Trophoblast cell (in vitro differentiated cells and primary cell): ENCODE data around the gene P2RY13.

Experiments
- DNase-seq, 2 donors: peaks; one replicate each; pipeline ENCODE4 v3.0.0-alpha.2; 2016
- H2AFZ ChIP-seq: 2 replicates; pipeline ENCODE4 v1.6.1; 2013; ENCODE audit warnings: low read length, moderate library complexity, mild to moderate bottlenecking; ENCODE audit not compliant: insufficient read depth, poor library complexity
- H2AK5ac ChIP-seq: 2 replicates; pipeline ENCODE4 v1.6.1; 2013; ENCODE audit warnings: mild to moderate bottlenecking, low read length
- H2BK120ac ChIP-seq: 2 replicates; pipeline ENCODE4 v1.6.1; 2013; ENCODE audit warnings: low read length, mild to moderate bottlenecking, moderate library complexity; ENCODE audit not compliant: insufficient read depth, poor library complexity
- H2BK12ac ChIP-seq: 2 replicates; pipeline ENCODE4 v1.6.1; 2013; ENCODE audit warnings: mild to moderate bottlenecking, low read length, moderate library complexity
- H2BK5ac ChIP-seq: 2 replicates; pipeline ENCODE4 v1.6.1; 2013; ENCODE audit warnings: low read length, low read depth, moderate library complexity, mild to moderate bottlenecking; ENCODE audit not compliant: poor library complexity
- H3K14ac ChIP-seq: 2 replicates; pipeline ENCODE4 v1.6.1; 2013; ENCODE audit warnings: mild to moderate bottlenecking, low read length
- H3K18ac ChIP-seq: 2 replicates; pipeline ENCODE4 v1.6.1; 2013; ENCODE audit warnings: mild to moderate bottlenecking, low read length
- H3K23ac ChIP-seq: 2 replicates; pipeline ENCODE4 v1.6.1; 2013; ENCODE audit warnings: low read length
- H3K27ac ChIP-seq: 2 replicates; pipeline ENCODE4 v1.5.1; 2013; ENCODE audit warnings: low read depth, mild to moderate bottlenecking, inconsistent platforms, low read length, moderate library complexity
- H3K27me3 ChIP-seq: 2 replicates; pipeline ENCODE4 v1.6.1; 2013; ENCODE audit warnings: inconsistent platforms, mild to moderate bottlenecking, low read length, moderate library complexity; ENCODE audit not compliant: insufficient read depth
- H3K36me3 ChIP-seq, 2 experiments: 1 replicate in 1 of 2; 2 replicates in 1 of 2; pipeline ENCODE4 v1.6.1; 2013; ENCODE audit warnings: low read length in 2 of 2, mild to moderate bottlenecking in 2 of 2, moderate library complexity in 1 of 2; ENCODE audit not compliant: insufficient read depth in 2 of 2, control insufficient read depth in 1 of 2
- H3K4ac ChIP-seq: 2 replicates; pipeline ENCODE4 v1.6.1; 2013; ENCODE audit warnings: low read depth, mild to moderate bottlenecking, low read length, moderate library complexity
- H3K4me1 ChIP-seq, 2 experiments: 1 replicate in 1 of 2; 2 replicates in 1 of 2; pipeline ENCODE4 v1.6.1; 2013; ENCODE audit warnings: low read length in 2 of 2, mild to moderate bottlenecking in 2 of 2, moderate library complexity in 1 of 2; ENCODE audit not compliant: insufficient read depth in 2 of 2, control insufficient read depth in 1 of 2
- H3K4me2 ChIP-seq: 2 replicates; pipeline ENCODE4 v1.6.1; 2013; ENCODE audit warnings: inconsistent platforms, mild to moderate bottlenecking, low read length, moderate library complexity
- H3K4me3 ChIP-seq: 2 replicates; pipeline ENCODE4 v1.5.1; 2013; ENCODE audit warnings: mild to moderate bottlenecking, low read depth, low read length, inconsistent platforms
- H3K79me1 ChIP-seq: one replicate; pipeline ENCODE4 v1.6.1; 2013; ENCODE audit warnings: low read length
- H3K79me2 ChIP-seq: 2 replicates; pipeline ENCODE4 v1.6.1; 2013; ENCODE audit warnings: low read length, mild to moderate bottlenecking; ENCODE audit not compliant: control insufficient read depth, insufficient read depth, poor library complexity
- H3K9ac ChIP-seq: 2 replicates; pipeline ENCODE4 v1.6.1; 2013; ENCODE audit warnings: mild to moderate bottlenecking, low read length
- H3K9me3 ChIP-seq: 2 replicates; pipeline ENCODE4 v1.6.1; 2013; ENCODE audit warnings: low read depth, mild to moderate bottlenecking, control low read depth, inconsistent platforms, low read length; ENCODE audit not compliant: insufficient read depth
- H4K12ac ChIP-seq: 2 replicates; pipeline ENCODE4 v1.6.1; 2013; ENCODE audit warnings: low read depth, mild to moderate bottlenecking, low read length, moderate library complexity
- H4K8ac ChIP-seq: 2 replicates; pipeline ENCODE4 v1.6.1; 2013; ENCODE audit warnings: low read depth, mild to moderate bottlenecking, low read length, moderate library complexity
- H4K91ac ChIP-seq: one replicate; pipeline ENCODE4 v1.6.1; 2013; ENCODE audit warnings: low read depth, mild to moderate bottlenecking, low read length, moderate library complexity
- WGBS: extraction: QIAGEN DNeasy Blood & Tissue Kit; methylation state at CpG from one replicate; pipeline ENCODE4 v1.1.7; 2013; ENCODE audit warnings: missing lambda C conversion rate; ENCODE audit not compliant: insufficient read length, insufficient coverage; ENCODE audit errors: extremely low coverage; 5-methylcytosine and 5-hydroxymethylcytosine counted together

P2RY13 gene

GRCh38 chr3:151347432-151347831 lies 18.1 kb upstream of the P2RY13 start:
- no peak overlapping the region for H3K4ac ChIP-seq
- H3K9me3 ChIP-seq: no peaks in the 10 kb centered on the region
- H3K9ac ChIP-seq: no peak overlapping the region
- no peaks in the 10 kb centered on the region for H3K79me1 ChIP-seq
- H2AK5ac ChIP-seq: no peak overlapping the region
- H2BK5ac ChIP-seq: no peak overlapping the region
- H2AFZ ChIP-seq: no peak overlapping the region
- H4K8ac ChIP-seq: no peak overlapping the region
- no peak overlapping the region for H4K91ac ChIP-seq
- no peak overlapping the region for H2BK12ac ChIP-seq
- no peaks in the 10 kb centered on the region for H3K27me3 ChIP-seq
- no peak for DNase-seq
- no peak overlapping the region for H3K14ac ChIP-seq
- no peak overlapping the region for H3K4me2 ChIP-seq
- no peaks in the 10 kb centered on the region for H3K4me1 ChIP-seq
- H3K27ac ChIP-seq: no peak overlapping the region
- no peak overlapping the region for H3K23ac ChIP-seq
- WGBS: no CpG with 5 or more reads among the region's 6 CpGs
- H3K79me2 ChIP-seq: no peaks in the 10 kb centered on the region
- H2BK120ac ChIP-seq: no peak overlapping the region
- H3K18ac ChIP-seq: no peak overlapping the region
- H3K4me3 ChIP-seq: no peak overlapping the region
- H3K36me3 ChIP-seq: peaks cover 0 to 1% of the 10 kb centered on the region in 2 experiments
- H4K12ac ChIP-seq: no peak overlapping the region

- H2BK120ac ChIP-seq: no peak overlapping the region
- H4K91ac ChIP-seq: no peak overlapping the region
Observed at GRCh38 chr3:151346292-151346691, 16.9 kb upstream of the P2RY13 start.

GRCh38 chr3:151345859-151346258 lies 16.5 kb upstream of the P2RY13 start:
- no peak overlapping the region for H3K4ac ChIP-seq
- peaks cover 0 to 1% of the 10 kb centered on the region in 2 experiments for H3K36me3 ChIP-seq
- H3K9ac ChIP-seq: no peak overlapping the region
- H3K4me2 ChIP-seq: no peak overlapping the region
- no peak overlapping the region for H3K14ac ChIP-seq
- H3K79me2 ChIP-seq: no peaks in the 10 kb centered on the region
- H3K9me3 ChIP-seq: no peaks in the 10 kb centered on the region
- no peak overlapping the region for H4K12ac ChIP-seq
- no peak overlapping the region for H2BK120ac ChIP-seq
- no peak overlapping the region for H2BK5ac ChIP-seq
- H2AFZ ChIP-seq: no peak overlapping the region
- no peak overlapping the region for H2BK12ac ChIP-seq
- H4K91ac ChIP-seq: no peak overlapping the region
- H3K4me3 ChIP-seq: no peak overlapping the region
- no peak overlapping the region for H3K23ac ChIP-seq
- no peaks in the 10 kb centered on the region for H3K4me1 ChIP-seq
- WGBS: no CpG with 5 or more reads among the region's 2 CpGs
- no peak overlapping the region for H4K8ac ChIP-seq
- no peaks in the 10 kb centered on the region for H3K27me3 ChIP-seq
- no peak for DNase-seq
- H3K27ac ChIP-seq: no peak overlapping the region
- H2AK5ac ChIP-seq: no peak overlapping the region
- no peak overlapping the region for H3K18ac ChIP-seq
- no peaks in the 10 kb centered on the region for H3K79me1 ChIP-seq

More at GRCh38 chr3:151346292-151346691, 16.9 kb upstream of the P2RY13 start:
- Histone ChIP-seq H3K23ac (no peak overlapping the region), H3K14ac (no peak overlapping the region), H3K27me3 (no peaks in the 10 kb centered on the region), H3K4ac (no peak overlapping the region), H2BK12ac (no peak overlapping the region), H3K36me3 (peaks cover 0 to 1% of the 10 kb centered on the region in 2 experiments), H3K27ac (no peak overlapping the region), H3K4me1 (no peaks in the 10 kb centered on the region), H3K9ac (no peak overlapping the region), H3K9me3 (no peaks in the 10 kb centered on the region), H3K4me2 (no peak overlapping the region), H3K79me2 (no peaks in the 10 kb centered on the region), H3K79me1 (no peaks in the 10 kb centered on the region), H2AK5ac (no peak overlapping the region), H3K4me3 (no peak overlapping the region), H4K12ac (no peak overlapping the region), H3K18ac (no peak overlapping the region), H2BK5ac (no peak overlapping the region), H4K8ac (no peak overlapping the region), H2AFZ (no peak overlapping the region)
- no CpG with 5 or more reads among the region's 3 CpGs for WGBS
- no peak for DNase-seq

GRCh38 chr3:151331696-151332095 lies 2.3 kb upstream of the P2RY13 start:
- Histone ChIP-seq H3K79me1 (no peaks in the 10 kb centered on the region), H2AFZ (no peak overlapping the region), H3K4me3 (no peak overlapping the region), H3K23ac (no peak overlapping the region), H3K18ac (no peak overlapping the region), H3K4me2 (no peak overlapping the region), H3K14ac (no peak overlapping the region), H4K8ac (no peak overlapping the region), H3K9me3 (no peaks in the 10 kb centered on the region), H3K36me3 (no peaks in the 10 kb centered on the region), H3K4me1 (no peaks in the 10 kb centered on the region), H2BK120ac (no peak overlapping the region), H3K4ac (no peak overlapping the region), H3K79me2 (no peaks in the 10 kb centered on the region), H2BK5ac (no peak overlapping the region), H3K27me3 (no peaks in the 10 kb centered on the region), H2AK5ac (no peak overlapping the region), H4K91ac (no peak overlapping the region), H2BK12ac (no peak overlapping the region), H4K12ac (no peak overlapping the region), H3K9ac (no peak overlapping the region), H3K27ac (no peak overlapping the region)
- no CpG with 5 or more reads among the region's 2 CpGs for WGBS
- DNase-seq: no peak
